ENCODE measurements around the gene COTL1.
"Not testable (repeated sequence)": the region's sequence is repeated elsewhere in the genome, so short reads cannot be mapped to it uniquely, and the experiment has no call there.

The COTL1 gene

GRCh38 chr16:84518220-84518619 is 99.7 kb downstream of the COTL1 start:
- not testable (repeated sequence) for H3K36me3 ChIP-seq (ENCODE audit: insufficient read depth, low read length); H3K9me3 ChIP-seq (replicated peaks; ENCODE audit: low read length); H3K9ac ChIP-seq (ENCODE audit: low read depth, low read length); H3K27me3 ChIP-seq (ENCODE audit: control insufficient read depth, insufficient read depth, low read length); H3K4me3 ChIP-seq (ENCODE audit: low read length); H3K4me2 ChIP-seq (ENCODE audit: low read length); H3K4me1 ChIP-seq (ENCODE audit: control insufficient read depth, insufficient read depth, low read length)

- peaks cover 4% of the 10 kb centered on the region for H3K4me1 ChIP-seq (ENCODE audit: control insufficient read depth, insufficient read depth, low read length)
- H3K9me3 ChIP-seq (replicated peaks; ENCODE audit: low read length), result no peaks in the 10 kb centered on the region
- H3K4me2 ChIP-seq (ENCODE audit: low read length), result no peak overlapping the region
- no peaks in the 10 kb centered on the region for H3K27me3 ChIP-seq (ENCODE audit: control insufficient read depth, insufficient read depth, low read length)
- no peak overlapping the region for H3K9ac ChIP-seq (ENCODE audit: low read depth, low read length)
- H3K4me3 ChIP-seq (ENCODE audit: low read length), result no peak overlapping the region
- H3K36me3 ChIP-seq (ENCODE audit: insufficient read depth, low read length), result no peaks in the 10 kb centered on the region
These were observed 100.5 kb downstream of the COTL1 start for GRCh38 chr16:84517366-84517765.
